Measurements from ENCODE around the gene ITLN1. TPM values are rescaled to one million over a fixed set of nuclear protein-coding genes. Genes with fewer than 3 reads are reported as not detected.

ITLN1 gene
- total RNA-seq, 2 donors from 2014 or later = not detected

Other genes starting within 250 kb of the ITLN1 start
- gene SLAMF1, start 238.1 kb downstream of the ITLN1 start, total RNA-seq = 100 to 1,000 TPM in 1 of 2 donors, 10 to 100 TPM in 1; 81.4 to 134 TPM
- gene CD48, start 173.4 kb downstream of the ITLN1 start, total RNA-seq = 100 to 1,000 TPM; 215 to 220 TPM
- 10 to 100 TPM; 42.6 to 68.3 TPM for gene SLAMF7, start 145.9 kb downstream of the ITLN1 start, total RNA-seq
- 10 to 100 TPM in 1 of 2 donors, 1 to 10 TPM in 1; 7.6 to 19.0 TPM for gene LY9, start 89.0 kb downstream of the ITLN1 start, total RNA-seq
- gene CD244, start 22.3 kb downstream of the ITLN1 start, total RNA-seq = 1 to 10 TPM in 1 of 2 donors, under 1 TPM in 1; 0.91 to 1.4 TPM
- not detected for gene ITLN2, start 69.6 kb upstream of the ITLN1 start, total RNA-seq
- gene F11R, start 136.0 kb upstream of the ITLN1 start, total RNA-seq = 10 to 100 TPM; 38.2 to 38.8 TPM
- 10 to 100 TPM; 46.3 to 78.0 TPM for gene TSTD1, start 153.8 kb upstream of the ITLN1 start, total RNA-seq
- 10 to 100 TPM; 52.3 to 57.5 TPM for gene USF1, start 160.8 kb upstream of the ITLN1 start, total RNA-seq
- gene ARHGAP30, start 184.7 kb upstream of the ITLN1 start, total RNA-seq = 100 to 1,000 TPM; 192 to 198 TPM
- under 1 TPM in 1 of 2 donors, not detected in 1; 0.31 TPM for gene NECTIN4, start 204.4 kb upstream of the ITLN1 start, total RNA-seq
- gene KLHDC9, start 213.2 kb upstream of the ITLN1 start, total RNA-seq = 1 to 10 TPM; 5.7 to 7.1 TPM
- 100 to 1,000 TPM; 117 to 122 TPM for gene PFDN2, start 232.9 kb upstream of the ITLN1 start, total RNA-seq
- gene NIT1, start 232.9 kb upstream of the ITLN1 start, total RNA-seq = 10 to 100 TPM; 82.0 to 87.2 TPM
- gene DEDD, start 247.5 kb upstream of the ITLN1 start, total RNA-seq = 10 to 100 TPM; 49.8 to 51.3 TPM